Mesendoderm (in vitro differentiated cells): ENCODE results near the gene JCAD.

Source experiments
- DNase-seq: peaks from one replicate; pipeline ENCODE4 v3.0.0; 2013
- H2AK5ac ChIP-seq: 2 replicates; pipeline ENCODE4 v1.6.1; 2013; ENCODE audit warnings: low read length, inconsistent platforms
- H2BK120ac ChIP-seq: 2 replicates; pipeline ENCODE4 v1.6.1; 2013; ENCODE audit warnings: low read depth, mild to moderate bottlenecking, low read length, moderate library complexity, mixed read lengths
- H2BK15ac ChIP-seq: replicated peaks from 2 replicates; pipeline ENCODE4 v1.6.1; 2013; ENCODE audit warnings: low read depth, mild to moderate bottlenecking, moderate library complexity
- H2BK5ac ChIP-seq: 2 replicates; pipeline ENCODE4 v1.6.1; 2013; ENCODE audit warnings: low read length, inconsistent platforms
- H3K18ac ChIP-seq: 2 replicates; pipeline ENCODE4 v1.6.1; 2013; ENCODE audit warnings: mild to moderate bottlenecking, low read length, mixed read lengths
- H3K23ac ChIP-seq: one replicate; pipeline ENCODE4 v1.6.1; 2013; ENCODE audit warnings: low read length
- H3K27ac ChIP-seq: 2 replicates; pipeline ENCODE4 v1.5.1; 2013; ENCODE audit warnings: low read depth, mild to moderate bottlenecking, inconsistent platforms, low read length, moderate library complexity
- H3K27me3 ChIP-seq: 2 replicates; pipeline ENCODE4 v1.6.1; 2013; ENCODE audit warnings: low read length, control low read depth, mild to moderate bottlenecking, inconsistent platforms; ENCODE audit not compliant: insufficient read depth, poor library complexity
- H3K36me3 ChIP-seq: 2 replicates; pipeline ENCODE4 v1.6.1; 2013; ENCODE audit warnings: low read length, inconsistent platforms; ENCODE audit not compliant: control insufficient read depth, insufficient read depth
- H3K4ac ChIP-seq: one replicate; pipeline ENCODE4 v1.6.1; 2013; ENCODE audit warnings: low read depth, mild to moderate bottlenecking, low read length, moderate library complexity
- H3K4me1 ChIP-seq: 2 replicates; pipeline ENCODE4 v1.6.1; 2013; ENCODE audit warnings: low read depth, low read length, inconsistent platforms; ENCODE audit not compliant: control insufficient read depth
- H3K4me2 ChIP-seq: 2 replicates; pipeline ENCODE4 v1.6.1; 2013; ENCODE audit warnings: low read length
- H3K4me3 ChIP-seq: 2 replicates; pipeline ENCODE4 v1.5.1; 2013; ENCODE audit warnings: mild to moderate bottlenecking, low read length
- H3K56ac ChIP-seq: one replicate; pipeline ENCODE4 v1.6.1; 2013; ENCODE audit warnings: low read length
- H3K79me1 ChIP-seq: 2 replicates; pipeline ENCODE4 v1.6.1; 2013; ENCODE audit warnings: low read length, inconsistent platforms
- H3K79me2 ChIP-seq: 2 replicates; pipeline ENCODE4 v1.6.1; 2013; ENCODE audit warnings: mild to moderate bottlenecking, low read length; ENCODE audit not compliant: control insufficient read depth, insufficient read depth
- H3K9ac ChIP-seq: 2 replicates; pipeline ENCODE4 v1.6.1; 2013; ENCODE audit warnings: low read length, inconsistent platforms
- H4K5ac ChIP-seq: one replicate; pipeline ENCODE4 v1.6.1; 2013; ENCODE audit warnings: low read length
- H4K8ac ChIP-seq: one replicate; pipeline ENCODE4 v1.6.1; 2013; ENCODE audit warnings: low read depth, mild to moderate bottlenecking, control low read depth, low read length, moderate library complexity
- WGBS: extraction: QIAGEN DNeasy Blood & Tissue Kit; methylation state at CpG from one replicate; pipeline ENCODE4 v1.1.7; 2013; ENCODE audit warnings: low lambda C conversion rate, missing lambda C conversion rate; ENCODE audit not compliant: insufficient coverage; ENCODE audit errors: extremely low coverage; 5-methylcytosine and 5-hydroxymethylcytosine counted together

JCAD gene

GRCh38 chr10:30092151-30092790 is 32.9 kb upstream of the JCAD start:
- H3K27ac ChIP-seq: no peak overlapping the region

GRCh38 chr10:30091136-30091535 is 31.8 kb upstream of the JCAD start:
- no peak overlapping the region for H3K56ac ChIP-seq
- WGBS: no CpG with 5 or more reads among the region's 4 CpGs

More at GRCh38 chr10:30092151-30092790, 32.9 kb upstream of the JCAD start:
- no peaks in the 10 kb centered on the region for H3K79me1 ChIP-seq
- H2BK120ac ChIP-seq: no peak overlapping the region
- no peak overlapping the region for H3K9ac ChIP-seq
- no peaks in the 10 kb centered on the region for H3K4me1 ChIP-seq
- no peak overlapping the region for H3K23ac ChIP-seq
- no CpG with 5 or more reads among the region's 14 CpGs for WGBS
- no peak overlapping the region for H2AK5ac ChIP-seq
- no peak overlapping the region for H2BK5ac ChIP-seq
- H3K27me3 ChIP-seq: no peaks in the 10 kb centered on the region
- no peak overlapping the region for H2BK15ac ChIP-seq
- no peak overlapping the region for H3K4me3 ChIP-seq
- H3K79me2 ChIP-seq: no peaks in the 10 kb centered on the region
- H3K4ac ChIP-seq: no peak overlapping the region
- no peak for DNase-seq
- H3K56ac ChIP-seq: no peak overlapping the region
- H3K36me3 ChIP-seq: no peaks in the 10 kb centered on the region
- H3K18ac ChIP-seq: no peak overlapping the region
- no peak overlapping the region for H4K8ac ChIP-seq
- H3K4me2 ChIP-seq: no peak overlapping the region
- no peak overlapping the region for H4K5ac ChIP-seq

GRCh38 chr10:30088178-30088577 is 28.8 kb upstream of the JCAD start:
- H3K27ac ChIP-seq: no peak overlapping the region
- H3K9ac ChIP-seq: no peak overlapping the region
- H2BK120ac ChIP-seq: no peak overlapping the region
- H3K79me2 ChIP-seq: no peaks in the 10 kb centered on the region
- H4K5ac ChIP-seq: no peak overlapping the region
- H3K4me1 ChIP-seq: no peaks in the 10 kb centered on the region
- H3K18ac ChIP-seq: no peak overlapping the region
- no peak overlapping the region for H3K23ac ChIP-seq
- no CpG with 5 or more reads among the region's 3 CpGs for WGBS
- no peak overlapping the region for H3K4ac ChIP-seq
- no peak overlapping the region for H3K4me2 ChIP-seq
- H2BK5ac ChIP-seq: no peak overlapping the region
- H2AK5ac ChIP-seq: no peak overlapping the region
- no peak overlapping the region for H3K56ac ChIP-seq
- no peaks in the 10 kb centered on the region for H3K27me3 ChIP-seq
- no peak overlapping the region for H2BK15ac ChIP-seq
- peak; percentile 59 for DNase-seq
- no peaks in the 10 kb centered on the region for H3K36me3 ChIP-seq
- H3K4me3 ChIP-seq: no peak overlapping the region
- no peaks in the 10 kb centered on the region for H3K79me1 ChIP-seq
- H4K8ac ChIP-seq: no peak overlapping the region

More at GRCh38 chr10:30091136-30091535, 31.8 kb upstream of the JCAD start:
- Histone ChIP-seq H3K79me1 (no peaks in the 10 kb centered on the region), H3K18ac (no peak overlapping the region), H4K8ac (no peak overlapping the region), H2AK5ac (no peak overlapping the region), H3K9ac (no peak overlapping the region), H2BK5ac (no peak overlapping the region), H2BK15ac (no peak overlapping the region), H3K4ac (no peak overlapping the region), H2BK120ac (no peak overlapping the region), H3K23ac (no peak overlapping the region), H3K27ac (no peak overlapping the region), H3K4me3 (no peak overlapping the region), H4K5ac (no peak overlapping the region), H3K27me3 (no peaks in the 10 kb centered on the region), H3K79me2 (no peaks in the 10 kb centered on the region), H3K4me2 (no peak overlapping the region), H3K36me3 (no peaks in the 10 kb centered on the region), H3K4me1 (no peaks in the 10 kb centered on the region)
- no peak for DNase-seq

GRCh38 chr10:30083934-30084333 is 24.5 kb upstream of the JCAD start:
- Histone ChIP-seq H3K23ac (no peak overlapping the region), H2BK15ac (no peak overlapping the region), H3K27me3 (no peaks in the 10 kb centered on the region), H2AK5ac (no peak overlapping the region), H4K5ac (no peak overlapping the region), H3K79me1 (no peaks in the 10 kb centered on the region), H3K4ac (no peak overlapping the region), H4K8ac (no peak overlapping the region), H3K4me2 (no peak overlapping the region), H3K4me3 (no peak overlapping the region), H2BK5ac (no peak overlapping the region), H3K79me2 (no peaks in the 10 kb centered on the region), H3K4me1 (no peaks in the 10 kb centered on the region), H3K36me3 (no peaks in the 10 kb centered on the region), H3K56ac (no peak overlapping the region), H3K27ac (no peak overlapping the region), H3K18ac (no peak overlapping the region), H3K9ac (no peak overlapping the region), H2BK120ac (no peak overlapping the region)
- DNase-seq: no peak
- WGBS: no CpG with 5 or more reads among the region's 1 CpG

- Histone ChIP-seq H2BK15ac (no peak overlapping the region), H3K9ac (no peak overlapping the region), H3K4ac (no peak overlapping the region), H2BK120ac (no peak overlapping the region), H4K5ac (no peak overlapping the region), H3K79me2 (no peaks in the 10 kb centered on the region), H3K4me2 (no peak overlapping the region), H3K79me1 (no peaks in the 10 kb centered on the region), H3K27ac (no peak overlapping the region), H3K18ac (no peak overlapping the region), H3K56ac (no peak overlapping the region), H3K23ac (no peak overlapping the region), H2AK5ac (no peak overlapping the region), H3K4me1 (no peaks in the 10 kb centered on the region), H3K4me3 (no peak overlapping the region), H4K8ac (no peak overlapping the region), H2BK5ac (no peak overlapping the region), H3K36me3 (no peaks in the 10 kb centered on the region), H3K27me3 (no peaks in the 10 kb centered on the region)
- DNase-seq: no peak
- WGBS: no CpG with 5 or more reads among the region's 5 CpGs
Measured at GRCh38 chr10:30081182-30081581, 21.8 kb upstream of the JCAD start.

- Histone ChIP-seq H3K27me3 (no peaks in the 10 kb centered on the region), H2BK5ac (no peak overlapping the region), H3K4me2 (no peak overlapping the region), H3K18ac (no peak overlapping the region), H2BK120ac (no peak overlapping the region), H3K79me2 (no peaks in the 10 kb centered on the region), H3K56ac (no peak overlapping the region), H3K36me3 (no peaks in the 10 kb centered on the region), H4K8ac (no peak overlapping the region), H3K4me3 (no peak overlapping the region), H2AK5ac (no peak overlapping the region), H3K23ac (no peak overlapping the region), H3K27ac (no peak overlapping the region), H3K4me1 (no peaks in the 10 kb centered on the region), H3K9ac (no peak overlapping the region), H3K79me1 (no peaks in the 10 kb centered on the region), H4K5ac (no peak overlapping the region), H2BK15ac (no peak overlapping the region), H3K4ac (no peak overlapping the region)
- DNase-seq: no peak
- no CpG with 5 or more reads among the region's 1 CpG for WGBS
Measured at GRCh38 chr10:30080161-30080560, 20.8 kb upstream of the JCAD start.
